GM18870 (cell line): ENCODE data around the gene CYTH4.

Experiments used
- ATAC-seq: cut with Tn5 transposase; IDR thresholded peaks from one replicate; pipeline ENCODE4 v1.9.1; 2021; ENCODE audit warnings: moderate library complexity; ENCODE audit not compliant: unreplicated experiment

CYTH4 gene

GRCh38 chr22:37343863-37344734 lies 61.8 kb downstream of the CYTH4 start:
- ATAC-seq: no peak

GRCh38 chr22:37344735-37345449 lies 62.6 kb downstream of the CYTH4 start:
- no peak for ATAC-seq

GRCh38 chr22:37345863-37346504 lies 63.7 kb downstream of the CYTH4 start:
- ATAC-seq: no peak

GRCh38 chr22:37346505-37346895 lies 64.2 kb downstream of the CYTH4 start:
- ATAC-seq: no peak

- ATAC-seq: no peak
Measured at GRCh38 chr22:37349043-37349814, 66.9 kb downstream of the CYTH4 start.

GRCh38 chr22:37351232-37351631 lies 68.9 kb downstream of the CYTH4 start:
- ATAC-seq: no peak

- no peak for ATAC-seq
Measured at GRCh38 chr22:37352481-37352880, 70.2 kb downstream of the CYTH4 start.

- ATAC-seq: no peak
Measured at GRCh38 chr22:37353839-37354238, 71.5 kb downstream of the CYTH4 start.

GRCh38 chr22:37354261-37354660 lies 72.0 kb downstream of the CYTH4 start:
- no peak for ATAC-seq

- no peak for ATAC-seq
Measured at GRCh38 chr22:37354670-37355069, 72.4 kb downstream of the CYTH4 start.

GRCh38 chr22:37355174-37355573 lies 72.9 kb downstream of the CYTH4 start:
- no peak for ATAC-seq

GRCh38 chr22:37356922-37357321 lies 74.6 kb downstream of the CYTH4 start:
- no peak for ATAC-seq

GRCh38 chr22:37357446-37358075 lies 75.3 kb downstream of the CYTH4 start:
- ATAC-seq: no peak

GRCh38 chr22:37358386-37358785 lies 76.1 kb downstream of the CYTH4 start:
- ATAC-seq: no peak

GRCh38 chr22:37358917-37359316 lies 76.6 kb downstream of the CYTH4 start:
- ATAC-seq: no peak

GRCh38 chr22:37362621-37363020 lies 80.3 kb downstream of the CYTH4 start:
- no peak for ATAC-seq

- ATAC-seq: no peak
Measured at GRCh38 chr22:37363261-37363992, 81.1 kb downstream of the CYTH4 start.
